DMS79 (cell line): ENCODE data around the gene TIAM2.
"Not testable (repeated sequence)": the region's sequence is repeated elsewhere in the genome, so short reads cannot be mapped to it uniquely, and the experiment has no call there.

Source experiments
- DNase-seq: peaks from one replicate; lab custom pipeline; 2025; lab: John Stamatoyannopoulos, UW

Gene TIAM2

DNA sequence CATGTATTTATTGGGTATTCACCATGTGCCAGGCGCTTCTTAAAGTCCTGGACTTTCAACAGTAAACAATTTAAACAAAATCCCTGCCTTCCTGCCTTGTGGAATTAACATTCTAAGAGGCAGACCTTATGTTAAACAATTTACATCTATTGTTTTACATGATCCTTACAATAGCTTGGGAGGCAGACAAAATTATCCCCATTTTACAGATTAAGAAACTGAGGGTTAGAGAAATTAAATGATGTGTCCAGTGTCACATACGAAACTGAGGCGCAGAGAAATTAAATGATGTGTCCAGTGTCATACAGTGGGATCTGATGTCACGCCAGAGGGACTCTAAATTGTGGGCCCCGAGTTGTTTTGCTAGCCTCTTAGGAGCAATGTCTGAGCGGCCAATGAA is 105.5 kb downstream of the TIAM2 start:
- no peak for DNase-seq

DNA sequence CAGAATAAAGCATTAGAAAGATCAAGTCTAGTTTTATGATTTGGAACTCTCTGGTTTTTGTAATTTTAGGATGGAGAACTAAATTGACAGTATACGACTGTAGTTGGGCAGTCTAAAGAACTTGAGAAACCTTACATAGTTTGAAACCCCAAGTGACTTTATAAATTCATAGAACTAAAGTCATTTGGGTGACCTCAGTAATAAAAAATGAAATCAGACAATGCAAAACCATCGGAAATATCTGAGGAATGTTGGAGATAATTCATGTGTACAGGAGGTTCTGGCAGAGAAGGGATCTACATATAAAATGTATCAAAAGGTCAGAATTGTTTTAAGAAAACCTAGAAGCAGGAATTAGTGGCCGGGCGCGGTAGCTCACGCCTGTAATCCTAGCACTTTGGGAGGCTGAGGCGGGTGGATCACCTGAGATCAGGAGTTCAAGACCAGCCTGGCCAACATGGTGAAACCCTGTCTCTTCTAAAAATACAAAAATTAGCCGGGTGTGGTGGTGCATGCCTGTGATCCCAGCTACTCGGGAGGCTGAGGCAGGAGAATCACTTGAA is 108.0 kb downstream of the TIAM2 start:
- DNase-seq = not testable (repeated sequence)

DNA sequence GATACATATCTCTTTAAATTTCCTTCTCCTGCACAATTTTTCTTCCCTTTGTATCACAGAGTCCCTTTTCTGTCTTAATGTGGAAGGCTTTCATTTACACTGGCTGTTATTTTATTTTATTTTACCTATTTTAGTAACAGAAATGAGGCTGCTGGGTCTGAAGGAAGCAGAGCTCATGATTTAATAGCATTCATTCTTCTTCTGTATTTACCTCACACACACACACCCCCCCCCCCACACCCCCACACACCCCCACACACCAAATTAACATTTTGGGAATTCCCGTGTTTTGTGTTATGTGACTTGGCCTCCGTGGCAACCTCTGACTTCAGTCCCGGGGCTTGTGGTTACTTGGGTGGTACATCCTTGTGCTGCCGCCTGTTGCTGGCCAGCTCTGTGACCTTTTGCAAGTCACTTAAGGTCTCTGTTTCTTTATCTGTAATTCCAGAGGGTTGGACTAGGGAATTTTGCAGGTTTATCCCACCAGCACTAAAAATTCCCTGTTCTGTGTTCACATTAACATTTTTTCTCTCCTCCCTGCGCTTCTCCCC is 108.8 kb downstream of the TIAM2 start:
- DNase-seq = no peak

DNA sequence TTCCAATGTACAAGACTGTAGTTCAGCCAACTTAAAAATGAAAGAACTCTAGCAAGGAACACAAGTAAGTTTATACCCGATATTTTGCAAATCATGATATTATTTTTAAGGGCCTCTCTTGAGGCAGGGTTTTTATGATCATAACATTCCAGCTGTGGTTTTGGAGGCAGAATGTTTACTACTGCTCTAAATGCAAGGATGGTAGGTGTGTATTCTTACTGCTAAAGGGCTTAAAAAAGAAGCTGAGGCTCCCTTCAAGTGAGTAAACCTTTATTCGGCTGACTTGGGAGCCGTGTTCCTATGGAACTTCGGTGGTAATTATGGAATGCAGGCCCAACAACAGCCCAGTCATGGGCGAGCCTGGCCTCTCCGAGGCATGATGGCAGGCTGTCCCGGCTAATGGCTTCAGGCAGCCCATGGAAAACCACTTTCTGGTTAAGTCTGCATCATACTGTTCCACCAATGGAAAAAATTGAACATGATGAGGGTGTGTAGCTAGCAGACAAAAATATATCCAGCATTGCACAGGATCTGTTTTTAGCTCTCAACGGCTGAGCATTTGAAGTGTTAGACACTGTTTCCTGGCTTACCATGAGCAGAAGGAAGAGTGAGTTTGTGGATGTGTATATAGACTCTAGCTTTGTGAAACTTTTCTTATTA is 111.5 kb downstream of the TIAM2 start:
- DNase-seq = no peak

DNA sequence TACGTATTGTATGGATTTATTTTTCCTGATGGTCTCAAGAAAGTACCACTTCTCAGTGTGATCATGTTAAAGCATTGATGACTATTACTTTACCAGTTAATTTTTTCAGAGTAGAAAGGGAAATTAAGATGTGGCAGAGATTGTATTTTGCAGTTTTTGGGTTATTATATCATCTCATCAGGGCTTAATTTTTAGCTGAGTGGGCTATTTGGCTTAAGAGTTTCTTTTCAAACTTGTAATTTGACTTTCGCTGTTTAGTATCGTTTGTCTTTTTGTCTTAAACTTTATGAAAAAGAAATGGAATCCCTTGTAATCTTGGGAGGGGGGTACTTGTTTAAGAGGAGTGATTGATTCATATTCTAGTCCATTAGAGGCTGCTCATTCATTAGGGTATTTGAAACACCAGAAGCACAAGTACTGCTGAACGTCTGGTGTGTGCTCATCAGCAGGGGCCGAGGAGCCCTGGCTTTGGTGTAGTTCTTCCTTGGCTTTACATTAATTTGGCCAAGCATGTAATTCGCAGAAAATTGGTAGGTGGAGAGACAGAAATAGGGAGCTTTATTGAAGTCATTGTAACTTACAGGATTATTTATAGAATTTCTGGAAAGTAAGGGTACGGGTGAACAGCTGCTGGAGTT is 112.4 kb downstream of the TIAM2 start:
- DNase-seq = no peak

DNA sequence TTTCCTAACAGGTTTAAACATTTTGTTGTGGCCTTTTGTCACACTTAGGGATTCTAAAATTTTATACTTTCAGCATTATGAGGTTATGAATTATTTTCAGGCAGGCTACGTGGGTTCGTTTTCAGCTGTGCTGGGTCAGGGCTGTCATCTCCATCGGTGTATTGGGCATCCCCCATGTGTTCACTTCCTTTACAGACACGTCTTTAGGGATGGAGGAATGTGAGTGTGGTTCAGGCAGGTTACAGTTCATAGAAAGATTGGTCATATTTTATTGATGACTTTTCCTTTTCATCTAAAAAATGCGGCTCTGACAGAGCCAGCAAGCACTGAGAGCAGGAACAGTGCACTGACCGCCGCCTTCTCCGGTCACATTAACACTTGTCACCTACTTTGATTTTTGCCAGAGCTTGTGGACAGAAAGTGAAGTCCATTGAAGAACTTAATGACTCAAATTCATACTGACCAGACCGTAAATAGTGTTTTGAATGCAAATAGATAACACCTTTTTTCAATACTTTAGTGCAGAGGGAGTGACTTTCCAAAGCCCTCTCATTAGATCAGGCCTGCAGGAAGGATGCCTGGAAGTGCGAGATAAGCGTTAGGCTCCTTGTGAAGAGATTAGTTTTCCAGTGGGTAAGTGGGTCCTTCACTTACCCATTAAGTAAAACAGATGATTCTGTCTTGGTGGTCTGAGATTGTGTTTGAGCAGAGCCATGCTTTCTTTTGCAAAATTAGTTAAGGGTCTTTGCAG is 113.1 kb downstream of the TIAM2 start:
- DNase-seq = no peak

DNA sequence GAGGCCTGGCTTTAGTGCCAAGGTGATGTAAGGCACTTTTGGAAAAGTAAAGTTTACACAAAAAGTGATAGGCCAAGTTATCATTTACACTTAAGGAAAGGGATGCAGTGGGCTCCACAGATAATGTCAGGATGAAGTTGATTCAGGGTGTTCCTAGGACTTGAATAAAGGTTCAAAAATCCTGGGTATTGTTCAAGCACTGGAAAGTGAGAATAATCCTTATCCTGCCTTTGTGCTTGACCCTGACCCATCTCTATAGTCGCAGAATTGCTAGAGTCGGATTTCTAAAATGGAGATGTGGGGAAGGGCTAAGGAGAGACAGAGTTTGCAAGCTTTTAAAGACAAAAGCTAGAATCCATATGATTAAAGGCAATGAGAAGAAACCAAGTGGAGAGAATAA is 115.6 kb downstream of the TIAM2 start:
- no peak for DNase-seq

DNA sequence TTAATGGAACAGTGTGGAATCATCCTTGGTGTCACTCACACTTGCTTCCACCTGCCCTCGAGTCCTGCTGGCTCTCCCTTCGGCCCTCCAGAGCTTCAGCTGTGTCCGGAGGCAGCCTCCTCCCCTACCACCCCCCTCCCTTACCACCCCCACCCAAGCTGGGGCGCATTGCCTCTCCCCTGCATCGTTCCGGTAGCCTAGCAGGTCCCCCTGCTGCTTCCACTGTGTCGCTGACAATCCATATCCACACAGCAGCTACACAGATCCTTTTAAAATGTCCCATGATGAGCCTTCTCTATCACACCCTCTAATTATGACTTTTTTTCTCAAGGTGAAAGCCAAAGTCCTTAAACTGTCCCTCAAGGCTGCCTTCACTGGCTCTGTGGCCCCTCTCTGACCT is 117.6 kb downstream of the TIAM2 start:
- no peak for DNase-seq

DNA sequence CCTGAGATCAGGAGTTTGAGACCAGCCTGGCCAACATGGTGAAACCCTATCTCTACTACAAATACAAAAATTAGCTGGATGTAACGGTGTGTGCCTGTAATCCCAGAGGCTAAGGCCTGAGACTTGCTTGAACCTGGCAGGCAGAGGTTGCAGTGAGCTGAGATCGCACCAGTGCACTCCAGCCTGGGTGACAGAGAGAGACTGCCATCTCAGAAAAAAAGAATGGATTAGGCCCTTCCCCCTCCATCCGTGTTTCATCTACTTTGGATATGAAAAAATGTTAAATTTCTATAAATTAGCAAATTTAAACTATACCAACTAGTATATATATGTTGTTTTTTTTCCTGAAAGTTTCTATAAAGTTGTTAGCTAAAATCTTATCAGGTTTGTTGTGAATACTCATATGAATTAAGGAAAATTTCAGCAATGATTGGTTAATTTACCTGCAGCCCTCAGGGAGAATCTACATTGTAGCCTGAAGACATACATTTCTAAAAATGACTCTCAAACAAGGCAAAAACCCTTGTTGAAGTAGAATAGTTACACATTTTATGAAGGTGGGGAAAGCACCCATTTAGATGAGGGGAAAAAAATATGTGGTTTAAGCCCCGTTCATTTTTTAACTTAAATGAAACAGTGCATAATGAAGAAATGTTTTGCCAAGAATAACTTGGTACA is 120.9 kb downstream of the TIAM2 start:
- no peak for DNase-seq

DNA sequence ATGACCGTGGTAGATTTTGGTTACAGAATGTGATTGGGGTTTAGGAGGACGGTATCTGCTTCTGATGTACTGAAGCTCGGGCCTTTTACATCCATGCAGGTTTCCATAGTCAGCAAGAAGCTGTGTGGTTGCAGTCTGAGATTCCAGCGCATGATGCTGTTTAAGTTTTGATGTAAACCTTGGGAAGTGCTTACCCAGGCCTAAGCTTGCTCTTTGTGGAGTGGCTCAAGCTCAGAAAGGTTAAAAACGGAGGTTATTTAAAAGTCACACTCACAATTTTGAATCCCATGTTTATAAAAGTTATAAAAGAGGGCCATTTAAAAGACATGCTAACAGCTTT is 121.4 kb downstream of the TIAM2 start:
- no peak for DNase-seq

DNA sequence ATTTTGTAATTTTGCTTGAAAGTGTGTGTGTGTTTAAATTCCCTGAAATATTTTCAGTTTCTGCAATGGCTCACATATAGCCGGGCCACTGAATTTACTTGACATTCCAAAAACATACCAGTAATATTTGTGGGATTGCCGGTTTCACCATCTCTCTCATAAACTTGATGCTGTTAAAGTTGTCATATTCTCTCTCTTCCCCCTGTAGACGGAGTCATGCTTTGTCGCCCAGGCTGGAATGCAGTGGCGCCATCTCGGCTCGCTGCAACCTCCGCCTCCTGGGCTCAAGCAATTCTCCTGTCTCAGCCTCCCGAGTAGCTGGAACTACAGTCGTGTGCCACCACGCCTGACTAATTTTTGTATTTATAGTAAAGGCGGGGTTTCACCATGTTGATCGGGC is 122.1 kb downstream of the TIAM2 start:
- DNase-seq = no peak

DNA sequence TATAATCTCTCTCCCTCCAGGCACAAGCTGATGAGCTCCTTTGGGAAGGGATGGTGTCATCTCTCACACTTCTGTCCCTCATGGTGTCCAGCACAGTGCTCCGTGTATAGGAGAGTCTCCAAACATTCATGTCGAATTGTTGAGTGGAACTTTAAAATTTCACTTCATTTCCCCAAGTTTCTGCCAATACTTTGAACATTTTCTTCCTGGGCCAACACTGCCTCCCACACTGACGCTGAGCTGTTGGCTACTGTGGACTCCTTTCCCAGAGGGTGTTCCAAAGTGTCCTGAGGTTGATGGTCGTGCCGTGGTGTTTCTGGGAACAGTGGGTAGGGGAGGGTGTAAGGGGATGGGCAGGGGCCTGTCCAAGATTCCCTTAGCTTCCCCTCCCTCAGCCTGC is 122.7 kb downstream of the TIAM2 start:
- no peak for DNase-seq

DNA sequence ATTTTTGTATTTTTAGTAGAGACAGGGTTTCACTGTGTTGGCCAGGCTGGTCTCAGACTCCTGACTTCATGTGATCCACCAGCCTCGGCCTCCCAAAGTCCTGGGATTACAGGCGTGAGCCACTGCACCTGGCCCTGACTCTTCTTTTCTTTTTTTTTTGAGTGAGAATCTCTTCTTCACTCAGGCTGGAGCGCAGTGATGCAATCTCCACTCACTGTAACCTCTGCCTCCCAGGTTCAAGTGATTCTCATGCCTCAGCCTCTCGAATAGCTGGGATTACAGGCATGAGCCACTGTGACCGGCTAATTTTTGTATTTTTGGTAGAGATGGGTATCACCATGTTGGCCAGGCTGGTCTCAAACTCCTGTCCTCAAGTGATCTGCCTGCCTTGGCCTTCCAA is 124.1 kb downstream of the TIAM2 start:
- DNase-seq = not testable (repeated sequence)

DNA sequence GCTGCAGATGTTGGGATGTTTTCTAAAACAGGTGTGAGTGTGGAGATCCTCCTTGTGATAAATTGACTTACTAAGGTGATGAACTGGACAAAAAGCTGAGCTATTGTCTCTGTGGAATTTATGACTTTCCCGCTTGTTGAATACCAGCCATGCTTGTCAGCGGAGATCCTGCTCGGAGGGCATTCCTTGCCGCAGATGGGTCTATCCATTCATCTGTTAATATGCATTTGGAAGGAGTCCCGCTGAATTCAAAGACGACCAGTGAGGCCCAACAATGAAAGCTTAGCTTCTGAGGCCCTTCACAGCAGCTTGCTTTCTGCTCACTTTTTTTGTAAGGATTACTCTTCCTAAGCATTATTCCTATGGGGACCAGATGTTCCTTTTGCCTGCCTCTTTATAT is 124.9 kb downstream of the TIAM2 start:
- no peak for DNase-seq

DNA sequence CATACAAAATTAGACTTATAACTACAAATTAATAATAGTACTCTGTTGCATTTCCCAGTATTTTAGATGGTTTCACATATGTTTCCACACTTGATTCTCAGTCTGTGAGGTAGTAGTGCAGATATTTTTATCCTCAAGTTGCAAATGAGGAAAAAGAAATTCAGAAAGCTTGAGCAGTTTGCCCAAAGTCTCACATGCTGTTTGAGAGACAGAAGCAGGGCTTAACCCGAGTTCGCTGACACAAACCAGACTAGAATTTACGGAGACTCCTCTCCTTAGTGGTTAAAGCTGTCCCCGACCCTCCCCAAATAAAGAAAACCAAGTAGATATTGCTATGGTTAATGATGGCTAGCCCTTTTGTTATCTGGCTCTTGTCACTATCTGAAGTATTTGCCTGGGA is 126.2 kb downstream of the TIAM2 start:
- DNase-seq = no peak

DNA sequence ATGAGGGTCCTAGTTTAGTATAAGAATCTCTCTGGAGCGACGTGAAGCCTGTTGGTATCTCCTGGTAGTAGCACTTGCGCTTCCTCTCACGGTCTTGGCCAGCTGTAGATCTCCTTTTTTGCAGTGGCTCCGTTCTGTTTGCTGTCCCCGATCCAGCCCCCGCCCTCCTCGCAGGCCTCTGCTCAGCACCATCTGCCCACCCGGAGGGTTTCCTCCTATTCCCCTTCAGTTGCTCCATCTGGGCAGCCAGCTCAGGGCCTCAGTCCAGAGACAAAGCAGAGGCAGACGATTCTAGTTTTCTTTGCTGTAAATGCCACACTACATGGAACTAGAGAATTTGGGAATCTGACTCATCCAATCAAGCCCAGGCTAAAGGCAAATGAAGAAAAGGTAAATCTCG is 126.6 kb downstream of the TIAM2 start:
- no peak for DNase-seq

DNA sequence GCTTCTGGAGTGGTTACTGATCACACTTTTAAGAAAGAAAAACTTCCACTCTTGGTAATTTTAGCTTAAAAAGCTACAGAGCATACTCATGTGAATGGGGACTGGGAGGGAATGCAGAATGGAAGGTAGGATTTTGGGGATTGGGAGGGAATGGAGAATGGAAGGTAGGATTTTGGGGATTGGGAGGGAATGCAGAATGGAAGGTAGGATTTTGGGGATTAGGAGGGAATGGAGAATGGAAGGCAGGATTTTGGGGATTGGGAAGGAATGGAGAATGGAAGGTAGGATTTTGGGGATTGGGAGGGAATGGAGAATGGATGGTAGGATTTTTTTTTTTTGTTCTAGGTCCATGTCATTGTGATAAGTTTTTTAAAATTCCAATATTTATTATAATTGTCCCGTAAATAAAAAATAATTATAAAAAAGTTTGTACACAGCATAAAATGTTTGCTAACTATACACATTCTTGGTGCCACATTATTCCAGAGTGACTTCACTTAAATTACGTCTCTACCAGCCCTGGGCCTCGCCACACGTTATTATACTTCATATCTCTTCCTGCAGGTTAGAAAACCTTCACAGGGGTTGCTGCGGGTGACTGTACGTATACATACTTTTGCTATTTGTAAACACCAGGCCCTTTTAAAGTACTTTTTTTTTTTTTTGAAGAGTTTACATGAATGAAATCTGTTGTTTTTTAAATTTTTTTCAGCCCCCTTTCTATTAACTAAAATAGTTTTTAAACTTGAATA is 127.3 kb downstream of the TIAM2 start:
- DNase-seq = no peak

DNA sequence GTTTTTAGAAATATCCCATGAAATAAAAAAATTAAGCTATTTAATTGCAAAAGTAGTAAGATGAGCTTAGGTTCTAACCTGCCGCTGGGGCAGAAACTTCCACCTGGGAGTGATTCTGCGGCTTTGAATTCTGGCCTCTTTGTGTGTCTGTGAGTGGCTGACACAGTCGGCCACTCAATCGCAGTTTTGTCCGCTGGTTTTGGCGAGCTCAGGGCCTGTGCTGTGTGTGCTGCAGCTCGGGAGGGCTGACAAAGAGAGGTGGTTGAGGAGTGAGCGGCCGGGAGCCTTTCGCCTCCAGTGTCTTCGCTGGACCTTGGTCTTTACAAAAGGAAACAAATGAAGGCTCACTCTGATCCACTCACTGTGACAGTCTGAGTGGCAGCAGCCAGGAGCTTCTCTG is 128.4 kb downstream of the TIAM2 start:
- no peak for DNase-seq

DNA sequence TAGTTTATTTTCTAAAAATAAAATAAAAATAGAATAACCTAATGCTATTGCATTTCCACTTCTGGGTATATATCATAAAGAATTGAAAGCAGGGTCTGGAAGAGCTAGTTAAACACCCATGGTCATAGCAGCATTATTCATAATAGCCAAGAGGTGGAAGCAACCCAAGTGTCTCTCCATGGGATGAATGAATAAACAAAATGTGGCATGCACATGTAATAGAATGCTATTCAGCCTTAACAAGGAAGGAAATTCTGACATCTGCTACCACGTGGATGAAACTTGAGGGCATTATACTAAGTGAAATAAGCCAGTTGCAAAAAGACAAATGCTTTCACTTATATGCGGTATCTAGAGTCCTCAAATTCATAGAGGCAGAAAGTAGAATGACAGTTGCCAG is 130.8 kb downstream of the TIAM2 start:
- DNase-seq = no peak

DNA sequence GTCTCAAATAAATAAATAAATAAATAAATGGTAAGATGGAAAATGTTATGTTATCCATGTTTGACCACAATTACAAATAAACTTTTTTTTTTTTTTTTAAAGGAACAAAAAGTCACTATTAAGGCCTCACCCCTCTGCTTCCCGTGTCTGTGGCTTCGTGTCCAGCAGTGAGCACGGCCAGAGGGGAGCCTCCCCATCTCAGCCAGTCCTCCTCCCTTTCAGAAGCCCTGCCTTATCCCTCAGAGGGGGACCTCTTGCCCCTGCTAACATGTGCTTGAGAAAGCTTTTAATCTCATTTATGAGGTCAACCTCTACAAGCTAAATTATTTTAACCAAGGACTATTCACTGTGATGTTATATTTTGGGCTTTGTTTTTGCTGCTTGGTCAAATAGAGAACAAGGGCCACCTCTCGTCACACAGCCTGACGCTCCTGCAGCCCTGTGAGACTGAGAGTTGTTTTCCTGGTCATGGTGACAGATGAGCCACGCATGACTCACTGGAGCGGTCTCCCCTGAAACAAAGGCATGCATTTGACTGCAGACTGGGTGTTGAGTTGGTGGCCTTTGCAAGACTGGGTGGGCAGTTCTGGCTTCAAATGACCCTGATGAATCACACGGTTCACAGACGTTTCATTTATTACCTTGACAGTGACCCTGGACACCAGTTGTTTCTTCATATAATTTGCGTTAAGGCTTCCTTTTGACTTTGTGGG is 131.8 kb downstream of the TIAM2 start:
- DNase-seq = no peak

DNA sequence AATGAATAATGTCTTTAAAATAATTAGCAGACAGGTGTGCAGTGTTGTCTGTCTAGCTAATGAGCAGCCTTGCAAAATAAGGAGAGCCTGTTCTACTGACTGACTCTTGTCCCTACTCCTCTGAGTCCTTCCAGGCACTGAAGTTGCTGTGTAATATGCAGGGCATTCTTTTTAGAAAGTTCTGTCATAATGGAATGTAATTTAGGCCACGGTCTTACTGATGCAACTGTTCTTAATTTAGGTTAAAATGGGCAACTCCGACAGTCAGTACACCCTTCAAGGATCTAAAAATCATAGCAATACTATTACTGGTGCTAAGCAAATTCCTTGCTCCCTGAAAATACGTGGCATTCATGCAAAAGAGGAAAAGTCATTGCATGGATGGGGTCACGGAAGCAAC is 133.9 kb downstream of the TIAM2 start:
- no peak for DNase-seq
